Pancreas (tissue), 10 donors: ENCODE data around the gene CDKL5. TPM values are rescaled to one million over a fixed set of nuclear protein-coding genes. Genes with fewer than 3 reads are reported as not detected.

Source experiments
- ATAC-seq, 4 donors: fragments of 200-7000 bp; cut with Tn5 transposase; one replicate each; pipeline versions ENCODE4 v1.8.0 to v1.9.1; 2020; ENCODE audit warnings: mild to moderate bottlenecking in 4 of 4, moderate library complexity in 4 of 4
- DNase-seq, 6 donors: peaks; one replicate each; pipeline ENCODE4 v3.0.0-alpha.2; 2020
- FAIRE-seq: peaks from 2 replicates; lab custom pipeline; 2012; peaks lifted over from hg19 to GRCh38; lab: Jason Lieb, UNC
- H3K27ac ChIP-seq, 4 donors: fragments of 200-600 bp; sonication (generic); 1 replicate in 3 of 4; 2 replicates in 1 of 4; pipeline versions ENCODE4 v1.5.0 to v1.8.0; 2020
- H3K27me3 ChIP-seq, 4 donors: fragments of 200-600 bp; one replicate each; pipeline ENCODE4 v1.8.0; 2021
- H3K36me3 ChIP-seq, 3 donors: fragments of 200-600 bp; sonication (generic) in 1 of 3; one replicate each; pipeline versions ENCODE4 v1.5.0 to v1.8.0; 2020 to 2021
- H3K4me1 ChIP-seq, 3 donors: fragments of 200-600 bp; one replicate each; pipeline ENCODE4 v1.8.0; 2021
- H3K4me3 ChIP-seq, 4 donors: fragments of 200-600 bp; sonication (generic) in 2 of 4; one replicate each; pipeline versions ENCODE4 v1.5.0 to v1.8.0; 2020 to 2021
- H3K9me3 ChIP-seq, 4 donors: fragments of 200-600 bp; one replicate each; pipeline ENCODE4 v1.8.0; 2021
- WGBS, 2 donors: extraction: QIAGEN DNeasy Blood & Tissue Kit; methylation state at CpG; one replicate each; pipeline ENCODE4 v1.1.7; 2013; 5-methylcytosine and 5-hydroxymethylcytosine counted together
- intact Hi-C, 3 donors: fragments of 100-400 bp; cut with DNase I; formaldehyde crosslinking; loops; one replicate each; pipeline versions ENCODE4 v1.11.1 to v1.14.2; 2022
- polyA plus RNA-seq, 2 donors: library from polyadenylated mRNA; stranded (reverse); fragments of 200-250 nt; gene quantifications; one replicate each; pipeline ENCODE4 v1.2.3, GENCODE V29; 2013
- total RNA-seq, 6 donors: library from RNA; stranded (reverse); fragmentation: NEBNext Ultra II Directional in 4 of 6; extraction: Animal tissue kit (Norgen Biotek cat#: 25700) in 4 of 6; gene quantifications; one replicate each; pipeline versions ENCODE4 v1.2.1 to v1.2.4, GENCODE V29; 2021 to 2023
- TF ChIP-seq, protein P1 (sequence below), 4 donors: fragments of 200-600 bp; sonication (generic) in 3 of 4; IDR thresholded peaks; one replicate each; pipeline versions ENCODE4 v1.5.0 to v1.8.0; 2021; ENCODE audit warnings: antibody characterized with exemption in 4 of 4
- donor health status: healthy with polysubstance abuse.
- donor health status: DM: no; HTN: no; CAD: no; lungs with moderate emphysema.
- donor health status: DM: no; HTN: no; CAD: no.
- donor health status: control.
- donor health status: control.
- donor health status: Bipolar disorder and iron deficiency.
- donor health status: DM: yes; HTN: yes; CAD: no.
- donor health status: DM: no; HTN: no; CAD: no.
- donor health status: DM: no; HTN: no; CAD: no.
- donor health status: DM: yes; HTN: yes; CAD: no.

CDKL5 gene
- total and polyA plus RNA-seq, 8 donors: 0.76 to 11.5 (median 4.4) TPM

GRCh38 chrX:18674788-18675735 is 249.7 kb downstream of the CDKL5 start:
- WGBS, 2 donors: 1 to 18% methylated on average over 61 to 74 of the region's 74 CpGs
- H3K27ac ChIP-seq: peak overlapping the region; percentile 39 to 84 (median 64)
- peak overlapping the region; percentile 21 to 63 (median 46) for H3K4me3 ChIP-seq
- FAIRE-seq (peak; percentile 94), ATAC-seq (peak; percentile 90 to 96 (median 94)), DNase-seq (peak; percentile 56 to 88 (median 84))
- TF ChIP-seq, protein P1, sequence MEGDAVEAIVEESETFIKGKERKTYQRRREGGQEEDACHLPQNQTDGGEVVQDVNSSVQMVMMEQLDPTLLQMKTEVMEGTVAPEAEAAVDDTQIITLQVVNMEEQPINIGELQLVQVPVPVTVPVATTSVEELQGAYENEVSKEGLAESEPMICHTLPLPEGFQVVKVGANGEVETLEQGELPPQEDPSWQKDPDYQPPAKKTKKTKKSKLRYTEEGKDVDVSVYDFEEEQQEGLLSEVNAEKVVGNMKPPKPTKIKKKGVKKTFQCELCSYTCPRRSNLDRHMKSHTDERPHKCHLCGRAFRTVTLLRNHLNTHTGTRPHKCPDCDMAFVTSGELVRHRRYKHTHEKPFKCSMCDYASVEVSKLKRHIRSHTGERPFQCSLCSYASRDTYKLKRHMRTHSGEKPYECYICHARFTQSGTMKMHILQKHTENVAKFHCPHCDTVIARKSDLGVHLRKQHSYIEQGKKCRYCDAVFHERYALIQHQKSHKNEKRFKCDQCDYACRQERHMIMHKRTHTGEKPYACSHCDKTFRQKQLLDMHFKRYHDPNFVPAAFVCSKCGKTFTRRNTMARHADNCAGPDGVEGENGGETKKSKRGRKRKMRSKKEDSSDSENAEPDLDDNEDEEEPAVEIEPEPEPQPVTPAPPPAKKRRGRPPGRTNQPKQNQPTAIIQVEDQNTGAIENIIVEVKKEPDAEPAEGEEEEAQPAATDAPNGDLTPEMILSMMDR (IDR thresholded peaks at IDR 0.05): no peak
- no peaks in the 10 kb centered on the region for H3K27me3 ChIP-seq
- no peaks in the 10 kb centered on the region for H3K4me1 ChIP-seq
- no peaks in the 10 kb centered on the region for H3K9me3 ChIP-seq
- intact Hi-C loops: no loop called here
- H3K36me3 ChIP-seq: no peaks in the 10 kb centered on the region

DNA sequence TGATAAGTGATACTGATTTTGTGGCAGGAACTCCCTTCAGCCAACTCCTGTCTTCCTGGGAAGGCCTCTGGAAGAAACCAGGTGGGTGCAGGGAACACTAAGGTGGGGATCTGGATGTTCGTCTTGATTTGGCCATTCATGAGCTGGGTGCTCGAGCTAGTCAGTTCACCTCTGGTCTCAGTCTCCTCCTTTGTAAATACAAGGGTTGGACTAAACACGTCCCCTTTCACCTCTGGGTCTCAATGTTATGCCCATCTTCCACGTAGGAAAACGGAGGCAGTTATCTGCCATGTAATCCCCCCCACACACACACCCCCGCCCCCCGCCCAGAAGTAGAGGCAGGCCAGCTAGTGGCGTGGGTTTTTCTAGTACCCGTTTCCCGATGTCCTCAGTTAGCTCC is 250.6 kb downstream of the CDKL5 start:
- H3K27me3 ChIP-seq: no peaks in the 10 kb centered on the region
- intact Hi-C loops: no loop called here
- TF ChIP-seq, protein P1 (IDR thresholded peaks at IDR 0.05): no peak
- no peak for ATAC-seq
- no peak for FAIRE-seq
- no peak overlapping the region for H3K4me3 ChIP-seq
- no peaks in the 10 kb centered on the region for H3K9me3 ChIP-seq
- no peak for DNase-seq
- no peaks in the 10 kb centered on the region for H3K4me1 ChIP-seq
- no peak overlapping the region for H3K27ac ChIP-seq
- 79 to 83% methylated on average over 10 of the region's 10 CpGs for WGBS, 2 donors
- no peaks in the 10 kb centered on the region for H3K36me3 ChIP-seq

DNA sequence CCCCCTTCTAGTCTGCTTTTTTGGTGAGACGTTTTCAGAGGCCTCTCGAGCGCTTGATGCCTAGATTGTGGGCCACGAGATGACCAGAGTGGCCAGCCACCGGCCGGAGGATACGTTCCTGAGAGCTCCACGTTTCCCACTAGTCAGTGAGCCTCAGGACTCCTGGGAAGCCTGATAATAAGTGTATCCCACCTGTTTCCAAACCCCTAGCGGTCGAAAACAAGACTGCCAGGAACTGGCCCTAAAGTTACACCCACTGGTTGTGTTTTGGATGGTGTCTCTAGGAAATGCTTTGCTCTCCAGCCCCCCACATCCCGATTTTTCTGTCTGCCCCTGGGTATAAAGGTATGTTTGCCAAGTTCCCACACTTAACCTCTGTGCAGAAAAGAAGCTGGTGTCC is 251.1 kb downstream of the CDKL5 start:
- TF ChIP-seq, protein P1 (IDR thresholded peaks at IDR 0.05): no peak
- Histone ChIP-seq H3K9me3 (no peaks in the 10 kb centered on the region), H3K27ac (no peak overlapping the region), H3K27me3 (no peaks in the 10 kb centered on the region), H3K36me3 (no peaks in the 10 kb centered on the region), H3K4me3 (no peak overlapping the region), H3K4me1 (no peaks in the 10 kb centered on the region)
- 50 to 67% methylated on average over 11 of the region's 11 CpGs for WGBS, 2 donors
- no peak for ATAC-seq
- intact Hi-C loops: no loop called here
- peak in 1 of 6 donors; percentile 19 for DNase-seq
- FAIRE-seq: no peak

GRCh38 chrX:18677161-18677869 is 251.9 kb downstream of the CDKL5 start:
- FAIRE-seq: no peak
- no peaks in the 10 kb centered on the region for H3K9me3 ChIP-seq
- 81 to 86% methylated on average over 17 of the region's 17 CpGs for WGBS, 2 donors
- intact Hi-C loops: no loop called here
- TF ChIP-seq, protein P1 (IDR thresholded peaks at IDR 0.05): no peak
- H3K36me3 ChIP-seq: no peaks in the 10 kb centered on the region
- H3K4me1 ChIP-seq: no peaks in the 10 kb centered on the region
- H3K27ac ChIP-seq: no peak overlapping the region
- no peak for ATAC-seq
- no peak for DNase-seq
- no peak overlapping the region for H3K4me3 ChIP-seq
- no peaks in the 10 kb centered on the region for H3K27me3 ChIP-seq
